GM18511 (cell line): Measurements from ENCODE around the gene ATCAY.
"Not testable (repeated sequence)": the region's sequence is repeated elsewhere in the genome, so short reads cannot be mapped to it uniquely, and the experiment has no call there.

Experiments
- ATAC-seq: cut with Tn5 transposase; IDR thresholded peaks from one replicate; pipeline ENCODE4 v1.9.1; 2021; ENCODE audit warnings: mild to moderate bottlenecking, moderate library complexity; ENCODE audit not compliant: unreplicated experiment

Gene ATCAY

GRCh38 chr19:3898426-3898825 is 17.9 kb downstream of the ATCAY start:
- ATAC-seq: no peak

DNA sequence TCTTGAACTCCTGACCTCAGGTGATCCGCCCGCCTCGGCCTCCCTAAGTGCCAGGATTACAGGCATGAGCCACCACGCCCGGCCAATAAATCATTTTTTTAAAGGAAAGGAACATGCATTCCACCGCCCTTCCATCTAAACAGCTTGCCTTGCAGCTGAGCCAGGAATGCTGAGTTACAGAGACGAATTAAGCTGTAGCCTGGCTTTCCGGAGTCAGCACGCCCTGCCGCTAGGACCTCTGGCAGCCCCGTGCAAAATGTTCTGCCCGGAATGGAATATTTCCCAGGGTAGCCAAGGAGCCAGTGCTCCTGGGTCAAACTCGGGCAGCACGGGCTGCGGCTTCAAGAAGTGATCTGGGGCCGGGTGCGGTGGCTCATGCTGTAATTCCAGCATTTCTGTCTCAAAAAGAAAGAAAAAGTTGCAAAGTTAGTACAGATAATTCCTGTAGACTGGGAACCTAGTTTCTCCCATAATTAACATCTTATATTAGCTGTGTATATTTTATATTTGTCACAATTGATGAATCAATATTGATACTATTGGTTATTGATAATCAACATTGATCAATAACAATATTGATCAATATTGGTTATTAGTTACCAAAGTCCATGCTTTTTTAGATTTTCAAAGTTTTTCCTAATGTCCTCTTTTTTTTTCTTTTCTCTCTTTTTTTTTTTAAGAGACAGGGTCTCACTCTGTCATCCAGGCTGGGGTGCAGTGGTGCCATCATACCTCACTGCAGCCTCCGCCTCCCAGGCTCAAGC is 19.2 kb downstream of the ATCAY start:
- ATAC-seq: no peak

- no peak for ATAC-seq
Measured at GRCh38 chr19:3902317-3902973, 22.0 kb downstream of the ATCAY start.

DNA sequence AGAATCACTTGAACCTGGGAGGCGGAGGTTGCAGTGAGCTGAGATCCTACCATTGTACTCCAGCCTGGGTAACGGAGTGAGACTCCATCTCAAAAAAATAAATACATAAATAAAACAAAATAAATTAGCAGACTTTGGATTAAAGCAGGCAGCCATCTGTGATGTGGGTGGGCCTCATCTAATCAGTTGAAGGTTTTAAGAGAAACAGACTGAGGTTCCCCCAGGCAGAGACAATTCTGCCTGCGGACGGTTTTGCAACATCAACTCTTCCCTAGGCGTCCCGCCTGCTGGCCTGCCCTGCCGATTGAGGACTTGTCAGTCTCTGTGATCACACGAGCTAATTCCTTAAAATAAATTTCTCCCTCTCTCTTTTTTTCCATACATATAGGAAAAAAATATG is 23.7 kb downstream of the ATCAY start:
- no peak for ATAC-seq

GRCh38 chr19:3907626-3908265 is 27.3 kb downstream of the ATCAY start:
- ATAC-seq: no peak

DNA sequence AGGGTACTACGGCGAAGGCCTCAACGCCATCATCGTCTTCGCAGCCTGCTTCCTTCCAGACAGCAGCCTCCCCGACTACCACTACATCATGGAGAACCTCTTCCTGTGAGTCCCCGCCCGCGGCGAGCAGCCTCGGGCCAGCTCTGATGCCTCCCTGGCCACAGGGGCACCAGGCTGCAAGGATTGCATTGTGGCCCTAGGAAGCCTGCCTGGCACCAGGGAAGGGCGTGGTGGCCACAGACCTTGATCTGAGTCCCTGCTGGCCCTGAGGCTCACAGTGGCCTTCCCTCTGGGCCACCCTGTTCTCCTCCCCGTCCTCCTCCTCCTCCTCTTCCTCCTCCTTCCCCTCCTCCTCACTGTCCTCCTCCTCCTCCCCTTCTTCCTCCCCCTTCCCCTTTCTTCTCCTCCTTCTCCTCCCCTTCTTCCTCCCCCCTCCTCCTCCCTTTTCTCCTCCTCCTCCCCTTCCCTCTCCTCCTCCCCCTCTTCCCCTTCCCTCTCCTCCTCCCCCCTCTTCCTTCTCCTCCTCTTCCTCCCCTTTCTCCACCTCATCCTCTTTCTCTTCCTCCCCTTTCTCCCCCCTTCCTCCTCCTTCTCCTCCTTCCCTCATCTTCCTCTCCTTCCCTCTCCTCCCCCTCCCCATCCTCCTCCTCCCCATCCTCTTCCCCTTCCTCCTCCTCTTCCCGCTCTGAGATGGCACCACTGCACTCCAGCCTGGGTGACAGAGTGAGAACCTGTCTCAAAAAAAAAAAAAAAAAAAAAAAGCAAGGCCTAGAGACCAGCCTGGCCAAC is 28.0 kb downstream of the ATCAY start:
- no peak for ATAC-seq

- no peak for ATAC-seq
Measured at GRCh38 chr19:3910105-3910504, 29.6 kb downstream of the ATCAY start.

DNA sequence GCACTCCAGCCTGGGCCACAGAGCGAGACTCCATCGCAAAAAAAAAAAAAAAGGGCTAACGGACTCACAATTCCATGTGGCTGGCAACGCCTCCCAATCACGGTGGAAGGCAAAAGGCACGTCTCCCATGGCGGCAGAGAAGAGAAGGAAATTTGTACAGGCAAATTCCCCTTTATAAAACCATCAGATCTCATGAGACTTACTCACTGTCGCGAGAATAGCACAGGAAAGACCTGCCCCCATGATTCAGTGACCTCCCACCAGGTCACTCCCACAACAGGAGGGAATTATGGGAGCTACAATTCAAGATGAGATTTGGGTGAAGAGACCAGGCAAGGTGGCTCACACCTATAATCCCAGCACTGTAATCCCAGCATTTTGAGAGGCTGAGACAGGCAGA is 33.7 kb downstream of the ATCAY start:
- no peak for ATAC-seq

GRCh38 chr19:3916033-3916432 is 35.5 kb downstream of the ATCAY start:
- ATAC-seq: no peak

DNA sequence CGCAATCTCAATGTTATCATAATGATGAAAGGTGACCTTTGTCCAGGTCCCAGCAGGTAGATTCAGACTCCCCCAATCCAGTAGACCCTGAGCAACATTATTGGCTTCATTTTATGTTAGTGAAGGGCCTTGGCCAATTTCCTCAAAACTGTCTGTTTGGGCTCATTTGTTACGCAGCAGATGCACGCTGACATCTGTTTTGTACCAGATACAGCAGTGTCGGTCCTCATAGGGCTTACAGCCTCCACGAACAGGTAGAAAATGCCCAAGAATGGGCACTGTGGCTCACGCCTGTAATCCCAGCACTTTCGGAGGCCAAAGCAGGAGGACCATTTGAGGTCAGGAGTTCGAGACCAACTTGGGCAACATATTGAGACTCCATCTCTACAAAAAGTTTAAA is 39.3 kb downstream of the ATCAY start:
- ATAC-seq: no peak

- ATAC-seq: no peak
Measured at GRCh38 chr19:3923096-3923758, 42.7 kb downstream of the ATCAY start.

GRCh38 chr19:3923912-3924311 is 43.4 kb downstream of the ATCAY start:
- ATAC-seq: no peak

- no peak for ATAC-seq
Measured at GRCh38 chr19:3931041-3931440, 50.6 kb downstream of the ATCAY start.

DNA sequence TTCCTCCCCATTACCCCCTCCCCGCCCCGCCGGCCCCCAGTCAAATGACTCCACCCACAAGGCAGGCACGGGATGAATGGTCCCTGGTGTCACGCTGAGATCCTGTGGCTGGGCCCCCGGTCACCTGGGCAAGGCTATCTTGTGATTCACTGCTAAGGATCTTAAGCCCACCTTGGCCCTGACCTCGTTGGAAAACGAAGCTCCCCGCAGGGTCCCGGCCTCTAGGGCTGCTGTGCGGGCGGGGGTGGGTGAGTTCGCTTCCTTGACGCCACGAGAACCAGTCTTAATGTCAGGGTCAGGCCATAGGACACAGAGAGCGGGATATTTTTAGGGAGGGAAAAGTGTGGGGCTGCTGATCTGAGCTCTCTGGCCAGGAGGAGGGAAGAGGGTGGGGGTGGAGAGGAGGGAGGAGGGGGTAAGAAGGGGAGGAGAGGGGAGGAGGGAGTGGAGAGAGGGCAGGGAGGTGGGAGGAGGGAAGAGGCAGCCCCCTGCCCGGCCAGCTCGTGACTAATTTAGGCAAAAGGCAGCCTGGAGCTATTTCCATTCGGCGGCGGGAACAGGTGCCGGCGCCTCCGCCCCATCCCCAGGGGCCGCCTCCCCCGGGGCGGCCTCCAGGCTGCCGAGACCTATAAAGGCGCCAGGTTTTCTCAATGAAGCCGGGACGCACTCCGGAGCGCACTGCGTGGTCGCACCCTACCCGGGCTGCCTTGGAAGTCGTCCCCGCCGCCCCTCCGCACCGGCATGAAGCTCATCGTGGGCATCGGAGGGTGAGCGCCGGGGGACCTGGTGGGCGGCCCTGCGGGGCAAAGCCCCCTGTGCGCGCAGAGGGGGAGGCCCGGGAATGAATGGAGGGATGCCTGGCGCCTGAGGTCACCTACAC is 52.7 kb downstream of the ATCAY start, which contains the start of gene NMRK2:
TSS of gene NMRK2 (plus strand) at position 139 of the 880 bp plus-strand sequence. CDS start at position 742, 603 bp downstream.
- no peak for ATAC-seq

GRCh38 chr19:3936506-3937442 is 56.3 kb downstream of the ATCAY start:
- ATAC-seq: no peak

GRCh38 chr19:3938300-3938950 is 57.9 kb downstream of the ATCAY start:
- ATAC-seq: not testable (repeated sequence)

GRCh38 chr19:3942790-3943409 is 62.4 kb downstream of the ATCAY start:
- ATAC-seq: no peak
